Measurements from ENCODE around the gene AHDC1. TPM values are rescaled to one million over a fixed set of nuclear protein-coding genes. Genes with fewer than 3 reads are reported as not detected.
A peak's percentile ranks its signal among the peaks of the same experiment; 100 is the strongest.

AHDC1 gene
- total RNA-seq, 1 donor: 14.6 TPM

- TF ChIP-seq, protein P1, sequence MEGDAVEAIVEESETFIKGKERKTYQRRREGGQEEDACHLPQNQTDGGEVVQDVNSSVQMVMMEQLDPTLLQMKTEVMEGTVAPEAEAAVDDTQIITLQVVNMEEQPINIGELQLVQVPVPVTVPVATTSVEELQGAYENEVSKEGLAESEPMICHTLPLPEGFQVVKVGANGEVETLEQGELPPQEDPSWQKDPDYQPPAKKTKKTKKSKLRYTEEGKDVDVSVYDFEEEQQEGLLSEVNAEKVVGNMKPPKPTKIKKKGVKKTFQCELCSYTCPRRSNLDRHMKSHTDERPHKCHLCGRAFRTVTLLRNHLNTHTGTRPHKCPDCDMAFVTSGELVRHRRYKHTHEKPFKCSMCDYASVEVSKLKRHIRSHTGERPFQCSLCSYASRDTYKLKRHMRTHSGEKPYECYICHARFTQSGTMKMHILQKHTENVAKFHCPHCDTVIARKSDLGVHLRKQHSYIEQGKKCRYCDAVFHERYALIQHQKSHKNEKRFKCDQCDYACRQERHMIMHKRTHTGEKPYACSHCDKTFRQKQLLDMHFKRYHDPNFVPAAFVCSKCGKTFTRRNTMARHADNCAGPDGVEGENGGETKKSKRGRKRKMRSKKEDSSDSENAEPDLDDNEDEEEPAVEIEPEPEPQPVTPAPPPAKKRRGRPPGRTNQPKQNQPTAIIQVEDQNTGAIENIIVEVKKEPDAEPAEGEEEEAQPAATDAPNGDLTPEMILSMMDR (IDR thresholded peaks at IDR 0.05; ENCODE audit: insufficient read depth, low read length): no peak
- DNase-seq (ENCODE audit: low read depth): no peak
- H3K4me3 ChIP-seq (ENCODE audit: low read depth, low read length): no peak overlapping the region
These were observed 34.9 kb upstream of the AHDC1 start for GRCh38 chr1:27638805-27639204.

GRCh38 chr1:27638047-27638734, 34.2 kb upstream of the AHDC1 start:
- DNase-seq (ENCODE audit: low read depth): no peak
- TF ChIP-seq, protein P1 (IDR thresholded peaks at IDR 0.05; ENCODE audit: insufficient read depth, low read length): no peak
- H3K4me3 ChIP-seq (ENCODE audit: low read depth, low read length): no peak overlapping the region

DNA sequence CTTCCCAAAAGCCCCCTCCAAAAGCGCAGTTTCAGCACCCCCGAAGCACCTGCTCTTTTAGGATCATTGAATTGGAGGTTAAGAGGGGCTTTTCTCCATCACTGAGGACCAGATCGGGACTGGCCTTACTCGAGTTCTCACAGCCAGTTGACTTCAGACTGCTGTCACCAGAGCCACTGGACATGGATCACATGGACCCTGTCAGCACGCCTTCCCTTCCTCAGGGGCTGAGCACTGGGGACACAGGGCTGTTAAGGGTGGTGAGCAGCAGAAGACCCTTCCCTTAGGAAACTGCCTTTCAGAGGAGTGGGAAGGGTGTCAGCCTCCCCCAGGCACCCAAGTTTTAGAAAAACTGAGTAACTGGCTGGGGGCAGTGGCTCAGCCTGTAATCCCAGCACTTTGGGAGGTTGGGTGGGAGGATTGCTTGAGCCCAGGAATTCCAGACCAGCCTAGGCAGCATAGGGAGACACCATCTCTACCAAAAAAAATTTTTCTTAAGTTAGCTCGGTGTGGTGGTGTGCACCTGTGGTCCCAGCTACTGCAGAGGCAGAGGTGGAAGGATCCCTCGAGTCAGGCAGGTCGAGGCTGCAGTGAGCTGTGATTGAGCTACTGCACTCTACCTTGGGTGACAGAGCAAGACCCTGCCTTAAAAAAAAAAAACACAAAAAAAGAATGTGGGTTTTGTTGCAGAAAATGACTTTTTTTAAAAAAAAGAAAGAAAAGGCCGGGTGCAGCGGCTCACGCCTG, 31.6 kb upstream of the AHDC1 start:
- DNase-seq (ENCODE audit: low read depth): no peak
- H3K4me3 ChIP-seq (ENCODE audit: low read depth, low read length): no peak overlapping the region
- TF ChIP-seq, protein P1 (IDR thresholded peaks at IDR 0.05; ENCODE audit: insufficient read depth, low read length): no peak

DNA sequence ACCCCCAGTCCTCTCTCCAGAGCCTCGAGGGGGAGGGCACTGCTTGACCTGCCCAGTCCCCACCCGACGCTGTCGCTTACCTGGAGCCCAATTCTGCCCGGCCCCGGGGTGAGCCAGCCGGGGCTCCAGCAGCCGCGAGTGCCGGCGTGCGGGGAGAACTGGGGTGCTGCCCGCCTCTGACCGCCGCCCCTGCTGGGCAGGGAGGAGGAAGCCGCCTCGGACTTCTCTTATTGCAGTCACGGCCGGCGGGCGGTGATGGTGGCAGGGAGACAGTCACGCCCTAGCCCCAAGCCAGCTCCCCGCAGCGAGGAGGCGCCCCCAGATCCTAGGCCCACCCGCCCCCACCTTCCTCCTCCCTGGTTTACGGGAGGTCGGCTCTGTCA, 31.0 kb upstream of the AHDC1 start, which contains the start of gene FGR:
Gene FGR (minus strand): TSS at position 201 of the 383 bp plus-strand sequence. CDS start 11,269 bp downstream, outside the sequence.
- DNase-seq (ENCODE audit: low read depth): no peak
- TF ChIP-seq, protein P1 (IDR thresholded peaks at IDR 0.05; ENCODE audit: insufficient read depth, low read length): no peak
- H3K4me3 ChIP-seq (ENCODE audit: low read depth, low read length): peak within 1 kb of the TSS; percentile 37

DNA sequence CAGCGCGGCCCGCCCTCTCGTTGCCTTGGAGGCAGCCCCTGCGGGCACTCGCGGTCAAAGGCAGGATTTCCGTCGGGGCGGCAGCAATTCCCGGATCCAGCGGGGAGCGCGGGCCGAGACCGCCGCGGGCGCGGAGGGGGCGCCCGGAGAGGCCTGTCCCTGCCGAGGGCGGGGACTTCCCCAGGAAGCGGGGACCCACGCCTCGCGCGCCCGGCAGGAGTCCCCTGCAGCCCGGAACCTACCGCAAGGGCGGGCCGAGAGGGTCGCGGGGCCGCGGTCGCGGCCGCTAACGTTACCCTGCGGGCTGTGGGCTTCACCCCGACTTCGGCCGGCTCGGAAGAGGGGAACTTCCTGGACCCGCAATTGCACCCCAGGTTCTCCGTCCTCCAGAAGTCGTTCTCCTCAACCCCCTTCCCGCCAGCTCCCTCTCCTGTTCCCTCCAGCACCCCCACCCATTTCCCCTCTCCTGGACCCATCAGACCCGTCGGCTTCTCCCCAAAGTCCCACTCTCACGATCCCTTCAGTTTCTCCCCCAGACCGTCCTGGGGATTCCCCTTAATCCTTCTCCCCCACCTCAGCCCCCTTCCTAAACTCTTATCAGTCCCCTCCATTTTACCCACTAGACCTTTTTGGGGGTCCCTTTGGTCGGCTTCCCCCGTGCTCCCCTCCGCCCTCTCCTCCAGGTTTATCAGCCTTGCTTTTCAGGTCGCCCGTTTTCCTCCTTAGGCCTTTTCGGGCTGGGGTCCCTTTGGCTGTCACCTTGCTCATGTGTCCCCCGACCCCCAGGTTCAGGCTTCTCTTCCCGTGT, 30.4 kb upstream of the AHDC1 start:
- peak overlapping the region; percentile 37 for H3K4me3 ChIP-seq (ENCODE audit: low read depth, low read length)
- TF ChIP-seq, protein P1 (IDR thresholded peaks at IDR 0.05; ENCODE audit: insufficient read depth, low read length): no peak
- DNase-seq (ENCODE audit: low read depth): no peak

DNA sequence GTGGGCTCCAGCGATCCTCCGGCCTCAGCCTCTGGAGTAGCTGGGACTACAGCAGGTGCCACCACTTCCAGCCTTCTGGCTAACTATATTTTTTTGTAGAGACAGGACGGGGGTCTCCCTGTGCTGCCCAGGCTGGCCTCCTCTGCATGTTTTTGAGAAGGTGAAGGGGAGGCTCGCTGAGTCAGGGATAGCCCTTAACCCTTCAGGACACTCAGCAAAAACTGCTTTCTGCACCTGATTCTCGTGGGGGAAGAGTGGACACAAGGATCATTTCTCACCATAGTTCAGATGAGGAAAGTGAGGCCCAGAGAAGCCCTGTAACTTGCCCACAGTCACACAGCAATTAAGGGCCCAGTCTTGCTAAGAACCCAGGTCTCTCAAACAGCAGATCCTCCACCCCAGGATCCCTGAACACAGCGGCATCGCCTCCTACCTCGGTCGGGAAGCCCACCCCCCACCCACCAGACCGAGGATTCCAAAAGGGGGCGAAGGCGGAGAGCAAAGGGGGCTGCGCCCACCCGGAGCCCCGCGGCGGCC, 29.8 kb upstream of the AHDC1 start:
- peak overlapping the region; percentile 37 for H3K4me3 ChIP-seq (ENCODE audit: low read depth, low read length)
- TF ChIP-seq, protein P1 (IDR thresholded peaks at IDR 0.05; ENCODE audit: insufficient read depth, low read length): no peak
- no peak for DNase-seq (ENCODE audit: low read depth)

Measured in fibroblast of the aortic adventitia (primary cell).